ENCODE data around the gene DNAH8. TPM values are rescaled to one million over a fixed set of nuclear protein-coding genes. Genes with fewer than 3 reads are reported as not detected.

DNAH8 gene
- total RNA-seq, 1 donor from 2014 or later, result 0.24 TPM

GRCh38 chr6:38722038-38722437 lies 6.9 kb downstream of the DNAH8 start:
- Mint-ChIP-seq H3K27ac (ENCODE audit: unreplicated experiment) (no peak overlapping the region), H3K4me1 (ENCODE audit: unreplicated experiment) (peaks cover 10% of the 10 kb centered on the region), H3K4me3 (ENCODE audit: unreplicated experiment) (no peak overlapping the region), H3K36me3 (ENCODE audit: unreplicated experiment) (no peaks in the 10 kb centered on the region), H3K27me3 (ENCODE audit: unreplicated experiment) (peaks cover 15% of the 10 kb centered on the region), H3K9me3 (ENCODE audit: unreplicated experiment) (no peaks in the 10 kb centered on the region)
- TF ChIP-seq CTCF (IDR thresholded peaks at IDR 0.05), result no peak
- DNase-seq (ENCODE audit: extremely low spot score, unreplicated experiment), result no peak

- H3K36me3 Mint-ChIP-seq (ENCODE audit: unreplicated experiment), result no peaks in the 10 kb centered on the region
- peaks cover 15% of the 10 kb centered on the region for H3K27me3 Mint-ChIP-seq (ENCODE audit: unreplicated experiment)
- DNase-seq (ENCODE audit: extremely low spot score, unreplicated experiment), result no peak
- no peak for TF ChIP-seq CTCF (IDR thresholded peaks at IDR 0.05)
- H3K9me3 Mint-ChIP-seq (ENCODE audit: unreplicated experiment), result no peaks in the 10 kb centered on the region
- no peak overlapping the region for H3K4me3 Mint-ChIP-seq (ENCODE audit: unreplicated experiment)
- peaks cover 10% of the 10 kb centered on the region for H3K4me1 Mint-ChIP-seq (ENCODE audit: unreplicated experiment)
- H3K27ac Mint-ChIP-seq (ENCODE audit: unreplicated experiment), result no peak overlapping the region
These were observed 7.7 kb downstream of the DNAH8 start for GRCh38 chr6:38722727-38723334.

- Mint-ChIP-seq H3K36me3 (ENCODE audit: unreplicated experiment) (no peaks in the 10 kb centered on the region), H3K9me3 (ENCODE audit: unreplicated experiment) (no peaks in the 10 kb centered on the region), H3K4me1 (ENCODE audit: unreplicated experiment) (peaks cover 10% of the 10 kb centered on the region)
These were observed 8.7 kb downstream of the DNAH8 start for GRCh38 chr6:38723783-38724182.

GRCh38 chr6:38724343-38724742 lies 9.2 kb downstream of the DNAH8 start:
- peaks cover 10% of the 10 kb centered on the region for H3K4me1 Mint-ChIP-seq (ENCODE audit: unreplicated experiment)
- no peak for TF ChIP-seq CTCF (IDR thresholded peaks at IDR 0.05)
- no peak overlapping the region for H3K4me3 Mint-ChIP-seq (ENCODE audit: unreplicated experiment)
- H3K36me3 Mint-ChIP-seq (ENCODE audit: unreplicated experiment), result no peaks in the 10 kb centered on the region
- H3K27me3 Mint-ChIP-seq (ENCODE audit: unreplicated experiment), result peaks cover 10% of the 10 kb centered on the region
- DNase-seq (ENCODE audit: extremely low spot score, unreplicated experiment), result no peak
- H3K27ac Mint-ChIP-seq (ENCODE audit: unreplicated experiment), result no peak overlapping the region
- H3K9me3 Mint-ChIP-seq (ENCODE audit: unreplicated experiment), result no peaks in the 10 kb centered on the region

More at GRCh38 chr6:38723783-38724182, 8.7 kb downstream of the DNAH8 start:
- DNase-seq (ENCODE audit: extremely low spot score, unreplicated experiment), result no peak
- no peak overlapping the region for H3K27ac Mint-ChIP-seq (ENCODE audit: unreplicated experiment)
- H3K27me3 Mint-ChIP-seq (ENCODE audit: unreplicated experiment), result peaks cover 13% of the 10 kb centered on the region
- no peak overlapping the region for H3K4me3 Mint-ChIP-seq (ENCODE audit: unreplicated experiment)
- TF ChIP-seq CTCF (IDR thresholded peaks at IDR 0.05), result no peak

- TF ChIP-seq CTCF (IDR thresholded peaks at IDR 0.05), result no peak
- H3K36me3 Mint-ChIP-seq (ENCODE audit: unreplicated experiment), result no peaks in the 10 kb centered on the region
- no peak overlapping the region for H3K27ac Mint-ChIP-seq (ENCODE audit: unreplicated experiment)
- no peak for DNase-seq (ENCODE audit: extremely low spot score, unreplicated experiment)
- no peak overlapping the region for H3K4me3 Mint-ChIP-seq (ENCODE audit: unreplicated experiment)
- peaks cover 10% of the 10 kb centered on the region for H3K4me1 Mint-ChIP-seq (ENCODE audit: unreplicated experiment)
- H3K27me3 Mint-ChIP-seq (ENCODE audit: unreplicated experiment), result peaks cover 6% of the 10 kb centered on the region
- H3K9me3 Mint-ChIP-seq (ENCODE audit: unreplicated experiment), result no peaks in the 10 kb centered on the region
These were observed 10.5 kb downstream of the DNAH8 start for GRCh38 chr6:38725414-38726183.
